ENCODE results near the gene LIN28B. TPM values are rescaled to one million over a fixed set of nuclear protein-coding genes. Genes with fewer than 3 reads are reported as not detected.

The LIN28B gene
- polyA plus RNA-seq, 2 of the 4 experiments (the other 2 are of a cell fraction), result 3.6 to 7.2 TPM

GRCh38 chr6:104995989-104996617 is 39.2 kb downstream of the LIN28B start:
- Histone ChIP-seq H3K4me3 (no peak overlapping the region), H3K27ac (peak overlapping the region in 1 of 2 experiments; percentile 50; a peak in 1 of 6 replicates), H3K9me3 (no peaks in the 10 kb centered on the region), H3K4me1 (no peaks in the 10 kb centered on the region), H3K4me2 (no peak overlapping the region)
- TF ChIP-seq MYC (IDR thresholded peaks at IDR 0.05; ENCODE audit: borderline replicate concordance, low read length) (no peak), KDM1A (IDR thresholded peaks at IDR 0.05; ENCODE audit: low read depth) (no peak), RAD21 (conservative IDR thresholded peaks at IDR 0.05 in 1 of 2, IDR thresholded peaks at IDR 0.05 in 1 of 2) (peak; percentile 38), EP300 (IDR thresholded peaks at IDR 0.05) (no peak), HOXA7 (CRISPR knock-in tag; IDR thresholded peaks at IDR 0.05) (no peak), CTCF (IDR thresholded peaks at IDR 0.05) (peak; percentile 16; the same call in 1 of the 3 replicates), EHF (CRISPR knock-in tag; IDR thresholded peaks at IDR 0.05) (no peak), HOXB5 (CRISPR knock-in tag; IDR thresholded peaks at IDR 0.05) (no peak), SMC3 (IDR thresholded peaks at IDR 0.05) (peak; percentile 18; the same call in 1 of the 3 replicates), RNF2 (IDR thresholded peaks at IDR 0.05; ENCODE audit: borderline replicate concordance, low read depth) (no peak), REST (IDR thresholded peaks at IDR 0.05) (no peak), FOXS1 (CRISPR knock-in tag; IDR thresholded peaks at IDR 0.05) (no peak), FOSL2 (IDR thresholded peaks at IDR 0.05) (no peak), FOSL2 (CRISPR knock-in tag; IDR thresholded peaks at IDR 0.05) (no peak), MAZ (IDR thresholded peaks at IDR 0.05; ENCODE audit: borderline replicate concordance, low read depth, low read length) (no peak), RCOR1 (IDR thresholded peaks at IDR 0.05; ENCODE audit: low read depth, low read length) (no peak), NPAS2 (CRISPR knock-in tag; IDR thresholded peaks at IDR 0.05; ENCODE audit: borderline replicate concordance) (no peak), CHD4 (IDR thresholded peaks at IDR 0.05; ENCODE audit: borderline replicate concordance) (no peak)
- ATAC-seq (peak; percentile 19 to 61; a peak in 3 of 6 replicates), DNase-seq (ENCODE audit: low read depth in 1 of 2, low spot score in 1 of 2) (peak in 1 of 2 experiments; percentile 11), FAIRE-seq (no peak)
- POLR2A ChIA-PET, result no interaction called here
- CTCF ChIA-PET, result interaction anchor here (0.9 to 4.0 kb wide), 3 partner anchors 79 to 87 kb away, joined by 3 to 17 read pairs (median 3); no protein-coding TSS in a partner anchor
- WGBS (ENCODE audit: missing lambda C conversion rate), result 88% methylated on average over 2 of the region's 2 CpGs

GRCh38 chr6:105001063-105001462 is 44.2 kb downstream of the LIN28B start:
- whole genome bisulfite sequencing (ENCODE audit: missing lambda C conversion rate), result 67% methylated on average over 1 of the region's 1 CpG
- Histone ChIP-seq H3K9me3 (no peaks in the 10 kb centered on the region), H3K4me3 (no peak overlapping the region), H3K4me1 (no peaks in the 10 kb centered on the region), H3K27ac (no peak overlapping the region), H3K4me2 (no peak overlapping the region)
- DNase-seq (ENCODE audit: low read depth in 1 of 2, low spot score in 1 of 2) (no peak), FAIRE-seq (no peak), ATAC-seq (no peak)
- TF ChIP-seq ELK1 (IDR thresholded peaks at IDR 0.05; ENCODE audit: low read depth, low read length) (no peak), TP53 (CRISPR knock-in tag; IDR thresholded peaks at IDR 0.05) (no peak), SMC3 (IDR thresholded peaks at IDR 0.05) (no peak)
- POLR2A ChIA-PET, result no interaction called here
- CTCF ChIA-PET, result no interaction called here
